T-helper 2 cell treated with Interferon-gamma antibody and Interleukin-4, amounts not matched to agents 5 μg/mL and 100 μg/mL, for 36 hours (primary cell): ENCODE data around the gene GFRA1.

Source experiments
- DNase-seq: peaks from one replicate; pipeline ENCODE4 v3.0.0; 2021; ENCODE audit warnings: low spot score
- H3K27ac Mint-ChIP-seq: one replicate; pipeline ENCODE4 v1.8.0; 2021; ENCODE audit warnings: mild to moderate bottlenecking, mixed read lengths
- H3K27me3 Mint-ChIP-seq: one replicate; pipeline ENCODE4 v1.8.0; 2021; ENCODE audit warnings: low read depth, mixed read lengths
- H3K36me3 Mint-ChIP-seq: one replicate; pipeline ENCODE4 v1.8.0; 2021; ENCODE audit warnings: low read depth, mixed read lengths
- H3K4me1 Mint-ChIP-seq: one replicate; pipeline ENCODE4 v1.8.0; 2021; ENCODE audit warnings: low read depth, mixed read lengths
- H3K4me3 Mint-ChIP-seq: one replicate; pipeline ENCODE4 v1.8.0; 2022; ENCODE audit warnings: mild to moderate bottlenecking, moderate library complexity, mixed read lengths
- H3K9me3 Mint-ChIP-seq: one replicate; pipeline ENCODE4 v1.8.0; 2021; ENCODE audit warnings: mixed read lengths

GFRA1 gene

DNA sequence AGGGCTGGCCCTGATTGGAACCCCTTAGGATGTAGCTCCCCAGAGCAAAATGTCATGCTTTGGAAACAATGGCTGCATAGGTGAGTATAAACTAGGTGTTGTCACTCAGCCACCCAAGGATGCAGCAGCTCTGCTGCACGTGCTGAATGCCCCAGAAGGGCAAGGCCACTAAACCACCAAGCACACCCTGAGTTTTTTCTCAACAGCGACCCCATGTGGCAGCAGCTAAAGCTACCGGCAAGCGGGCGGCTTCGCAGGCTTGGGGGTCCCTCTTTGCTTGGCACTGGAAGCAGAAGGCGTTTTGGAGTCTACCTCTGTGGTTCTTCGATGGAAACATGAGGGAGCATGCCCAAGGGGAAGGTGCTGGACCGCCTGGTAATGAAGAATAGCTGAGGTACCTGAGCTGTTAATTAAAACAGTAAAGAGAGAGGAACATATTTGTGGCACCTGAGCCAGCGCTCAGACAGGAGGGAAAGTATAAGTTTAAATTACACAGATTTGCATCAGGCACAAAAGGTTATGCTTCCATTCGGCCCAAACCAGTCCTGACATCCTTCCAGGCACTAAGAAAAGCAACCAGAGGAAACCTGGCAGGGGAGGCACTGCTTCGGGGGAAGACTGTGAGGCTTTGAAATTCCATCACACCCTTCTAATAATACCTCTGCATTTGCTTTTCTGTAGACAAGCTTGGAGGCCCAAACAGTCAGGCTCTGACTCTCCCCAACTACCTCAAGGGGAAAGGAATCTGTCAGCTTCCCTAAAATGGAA is 152.1 kb downstream of the GFRA1 start:
- no peak for DNase-seq
- Mint-ChIP-seq H3K27me3 (no peaks in the 10 kb centered on the region), H3K9me3 (no peaks in the 10 kb centered on the region), H3K36me3 (no peaks in the 10 kb centered on the region), H3K4me3 (no peak overlapping the region), H3K27ac (no peak overlapping the region), H3K4me1 (no peaks in the 10 kb centered on the region)

- no peak overlapping the region for H3K27ac Mint-ChIP-seq
- no peaks in the 10 kb centered on the region for H3K27me3 Mint-ChIP-seq
- H3K36me3 Mint-ChIP-seq = no peaks in the 10 kb centered on the region
These were observed 154.2 kb downstream of the GFRA1 start for GRCh38 chr10:116118847-116119246.

GRCh38 chr10:116115797-116116196 is 157.2 kb downstream of the GFRA1 start:
- H3K9me3 Mint-ChIP-seq = no peaks in the 10 kb centered on the region
- H3K36me3 Mint-ChIP-seq = no peaks in the 10 kb centered on the region
- no peaks in the 10 kb centered on the region for H3K4me1 Mint-ChIP-seq
- H3K27ac Mint-ChIP-seq = no peak overlapping the region
- H3K27me3 Mint-ChIP-seq = no peaks in the 10 kb centered on the region
- DNase-seq = no peak
- no peak overlapping the region for H3K4me3 Mint-ChIP-seq

More at GRCh38 chr10:116118847-116119246, 154.2 kb downstream of the GFRA1 start:
- Mint-ChIP-seq H3K4me1 (no peaks in the 10 kb centered on the region), H3K9me3 (no peaks in the 10 kb centered on the region), H3K4me3 (no peak overlapping the region)
- DNase-seq = no peak

DNA sequence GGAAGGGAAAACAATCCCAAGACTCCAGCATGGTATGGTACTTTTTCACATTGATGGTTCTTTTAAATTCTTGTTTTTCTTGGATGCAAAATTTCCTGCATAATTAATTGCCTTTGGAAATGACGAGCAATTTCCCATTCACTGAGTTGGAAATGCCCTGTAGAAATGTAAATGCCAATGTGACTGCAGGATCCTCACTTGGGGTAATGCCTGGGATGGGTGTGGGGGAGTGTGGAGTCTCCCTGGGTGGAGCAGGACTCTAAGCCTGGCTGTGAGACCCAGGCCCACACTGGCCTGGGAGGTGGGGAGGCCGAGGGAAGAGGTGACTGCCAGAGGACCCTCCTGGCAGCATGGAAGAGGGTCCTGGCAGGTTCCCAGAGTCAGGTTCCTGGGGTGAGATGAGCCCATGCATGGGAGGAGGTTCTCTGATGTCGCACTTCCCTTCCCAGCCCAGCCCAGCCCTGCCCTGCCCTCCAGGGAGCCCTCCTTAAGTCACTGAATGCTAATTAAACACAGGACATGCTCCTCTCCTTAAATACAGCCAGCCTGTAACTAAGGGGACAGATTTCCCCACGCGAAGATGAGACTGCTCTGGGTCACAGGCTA is 157.9 kb downstream of the GFRA1 start:
- Mint-ChIP-seq H3K27me3 (no peaks in the 10 kb centered on the region), H3K4me1 (no peaks in the 10 kb centered on the region), H3K36me3 (no peaks in the 10 kb centered on the region), H3K9me3 (no peaks in the 10 kb centered on the region), H3K27ac (no peak overlapping the region), H3K4me3 (no peak overlapping the region)
- DNase-seq = no peak

- Mint-ChIP-seq H3K27me3 (no peaks in the 10 kb centered on the region), H3K36me3 (no peaks in the 10 kb centered on the region), H3K4me1 (no peaks in the 10 kb centered on the region), H3K27ac (no peak overlapping the region), H3K4me3 (no peak overlapping the region), H3K9me3 (no peaks in the 10 kb centered on the region)
- DNase-seq = no peak
These were observed 159.1 kb downstream of the GFRA1 start for GRCh38 chr10:116113721-116114501.

- no peak overlapping the region for H3K4me3 Mint-ChIP-seq
- H3K9me3 Mint-ChIP-seq = no peaks in the 10 kb centered on the region
- no peak overlapping the region for H3K27ac Mint-ChIP-seq
- no peaks in the 10 kb centered on the region for H3K4me1 Mint-ChIP-seq
- H3K36me3 Mint-ChIP-seq = no peaks in the 10 kb centered on the region
- DNase-seq = no peak
- H3K27me3 Mint-ChIP-seq = no peaks in the 10 kb centered on the region
These were observed 160.5 kb downstream of the GFRA1 start for GRCh38 chr10:116112232-116113231.

- no peak for DNase-seq
- H3K36me3 Mint-ChIP-seq = no peaks in the 10 kb centered on the region
- no peaks in the 10 kb centered on the region for H3K27me3 Mint-ChIP-seq
- H3K27ac Mint-ChIP-seq = no peak overlapping the region
- no peaks in the 10 kb centered on the region for H3K4me1 Mint-ChIP-seq
- no peak overlapping the region for H3K4me3 Mint-ChIP-seq
- H3K9me3 Mint-ChIP-seq = no peaks in the 10 kb centered on the region
These were observed 161.4 kb downstream of the GFRA1 start for GRCh38 chr10:116111483-116112095.

- Mint-ChIP-seq H3K27me3 (no peaks in the 10 kb centered on the region), H3K4me1 (no peaks in the 10 kb centered on the region), H3K36me3 (no peaks in the 10 kb centered on the region), H3K9me3 (no peaks in the 10 kb centered on the region), H3K4me3 (no peak overlapping the region), H3K27ac (no peak overlapping the region)
- no peak for DNase-seq
These were observed 162.3 kb downstream of the GFRA1 start for GRCh38 chr10:116110736-116111135.

DNA sequence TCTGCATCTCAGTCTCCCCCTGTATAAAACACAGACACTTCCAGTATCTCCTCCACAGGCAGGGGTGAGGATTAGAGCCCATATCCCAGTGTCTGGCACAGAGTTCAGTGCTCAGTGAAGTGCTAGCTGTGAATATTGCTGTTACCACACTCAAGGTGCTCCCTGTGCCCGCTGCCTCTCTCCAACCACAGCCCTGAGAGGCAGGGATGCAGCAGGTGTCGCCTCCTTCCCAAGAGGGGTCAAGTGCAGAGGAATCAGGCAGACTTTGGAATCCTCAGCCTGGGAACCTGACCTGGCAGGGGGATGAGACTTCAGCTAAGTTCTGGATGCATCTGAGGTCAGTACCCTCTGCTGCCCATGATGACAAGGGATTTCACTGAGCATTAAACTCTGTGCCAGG is 163.1 kb downstream of the GFRA1 start:
- no peaks in the 10 kb centered on the region for H3K36me3 Mint-ChIP-seq
- no peak for DNase-seq
- H3K4me1 Mint-ChIP-seq = no peaks in the 10 kb centered on the region
- no peaks in the 10 kb centered on the region for H3K9me3 Mint-ChIP-seq
- no peak overlapping the region for H3K27ac Mint-ChIP-seq
- H3K27me3 Mint-ChIP-seq = no peaks in the 10 kb centered on the region
- no peak overlapping the region for H3K4me3 Mint-ChIP-seq

GRCh38 chr10:116109481-116109880 is 163.5 kb downstream of the GFRA1 start:
- Mint-ChIP-seq H3K4me1 (no peaks in the 10 kb centered on the region), H3K36me3 (no peaks in the 10 kb centered on the region), H3K9me3 (no peaks in the 10 kb centered on the region), H3K27ac (no peak overlapping the region), H3K4me3 (no peak overlapping the region), H3K27me3 (no peaks in the 10 kb centered on the region)
- DNase-seq = no peak

GRCh38 chr10:116108095-116108494 is 164.9 kb downstream of the GFRA1 start:
- no peak overlapping the region for H3K27ac Mint-ChIP-seq
- no peak for DNase-seq

GRCh38 chr10:116106611-116107010 is 166.4 kb downstream of the GFRA1 start:
- Mint-ChIP-seq H3K27me3 (no peaks in the 10 kb centered on the region), H3K4me3 (no peak overlapping the region), H3K36me3 (no peaks in the 10 kb centered on the region), H3K9me3 (no peaks in the 10 kb centered on the region), H3K27ac (no peak overlapping the region), H3K4me1 (no peaks in the 10 kb centered on the region)
- no peak for DNase-seq

More at GRCh38 chr10:116108095-116108494, 164.9 kb downstream of the GFRA1 start:
- no peaks in the 10 kb centered on the region for H3K36me3 Mint-ChIP-seq
- no peaks in the 10 kb centered on the region for H3K4me1 Mint-ChIP-seq
- no peaks in the 10 kb centered on the region for H3K27me3 Mint-ChIP-seq
- no peak overlapping the region for H3K4me3 Mint-ChIP-seq
- no peaks in the 10 kb centered on the region for H3K9me3 Mint-ChIP-seq

- H3K27ac Mint-ChIP-seq = no peak overlapping the region
- H3K27me3 Mint-ChIP-seq = no peaks in the 10 kb centered on the region
- H3K36me3 Mint-ChIP-seq = no peaks in the 10 kb centered on the region
- no peak overlapping the region for H3K4me3 Mint-ChIP-seq
- no peaks in the 10 kb centered on the region for H3K4me1 Mint-ChIP-seq
- peaks cover 5% of the 10 kb centered on the region for H3K9me3 Mint-ChIP-seq
- DNase-seq = no peak
These were observed 167.7 kb downstream of the GFRA1 start for GRCh38 chr10:116105264-116105663.
